T-helper 1 cell treated with Interleukin-12 subunit alpha and Interleukin-12 subunit beta and Interleukin-4 antibody, amounts not matched to agents 30 μg/mL and 1 μg/mL, for 36 hours (primary cell): ENCODE data around the gene PLVAP.

Experiments used
- H3K27ac Mint-ChIP-seq: one replicate; pipeline ENCODE4 v1.8.0; 2021; ENCODE audit warnings: mild to moderate bottlenecking, mixed read lengths
- H3K27me3 Mint-ChIP-seq: one replicate; pipeline ENCODE4 v1.8.0; 2021; ENCODE audit warnings: low read depth, mixed read lengths
- H3K36me3 Mint-ChIP-seq: one replicate; pipeline ENCODE4 v1.8.0; 2021; ENCODE audit warnings: low read depth, mixed read lengths
- H3K4me1 Mint-ChIP-seq: one replicate; pipeline ENCODE4 v1.8.0; 2021; ENCODE audit warnings: low read depth, mixed read lengths
- H3K4me3 Mint-ChIP-seq: one replicate; pipeline ENCODE4 v1.8.0; 2021; ENCODE audit warnings: mild to moderate bottlenecking, moderate library complexity, mixed read lengths
- H3K9me3 Mint-ChIP-seq: one replicate; pipeline ENCODE4 v1.8.0; 2021; ENCODE audit warnings: mixed read lengths

Gene PLVAP

GRCh38 chr19:17336872-17337674 is 40.1 kb downstream of the PLVAP start, which contains the start of gene GTPBP3:
TSS of gene GTPBP3 (plus strand) at chr19:17337553. CDS start at chr19:17337612, 59 bp downstream.
- peak within 1 kb of the TSS; percentile 88 for H3K4me3 Mint-ChIP-seq
- H3K4me1 Mint-ChIP-seq: peaks cover 20% of the 10 kb centered on the region
- H3K36me3 Mint-ChIP-seq: peaks cover 8% of the 10 kb centered on the region
- peak within 1 kb of the TSS; percentile 95 for H3K27ac Mint-ChIP-seq
- H3K9me3 Mint-ChIP-seq: no peaks in the 10 kb centered on the region
- no peaks in the 10 kb centered on the region for H3K27me3 Mint-ChIP-seq

GRCh38 chr19:17335575-17335974 is 41.6 kb downstream of the PLVAP start:
- H3K36me3 Mint-ChIP-seq: peaks cover 12% of the 10 kb centered on the region
- H3K27ac Mint-ChIP-seq: peak overlapping the region; percentile 36
- peak overlapping the region; percentile 53 for H3K4me3 Mint-ChIP-seq
- H3K4me1 Mint-ChIP-seq: peaks cover 20% of the 10 kb centered on the region
- H3K27me3 Mint-ChIP-seq: peaks cover 3% of the 10 kb centered on the region
- no peaks in the 10 kb centered on the region for H3K9me3 Mint-ChIP-seq

GRCh38 chr19:17334414-17335409 is 42.4 kb downstream of the PLVAP start, which contains the start of gene ANO8:
TSS of gene ANO8 (minus strand) at chr19:17334855. CDS start at chr19:17334670, 185 bp downstream.
- peaks cover 20% of the 10 kb centered on the region for H3K4me1 Mint-ChIP-seq
- peak within 1 kb of the TSS; percentile 87 for H3K4me3 Mint-ChIP-seq
- peaks cover 12% of the 10 kb centered on the region for H3K36me3 Mint-ChIP-seq
- no peaks in the 10 kb centered on the region for H3K9me3 Mint-ChIP-seq
- H3K27me3 Mint-ChIP-seq: peaks cover 10% of the 10 kb centered on the region
- H3K27ac Mint-ChIP-seq: peak within 1 kb of the TSS; percentile 89

GRCh38 chr19:17333611-17334413 is 43.3 kb downstream of the PLVAP start:
- Mint-ChIP-seq H3K4me3 (peak overlapping the region; percentile 87), H3K36me3 (peaks cover 12% of the 10 kb centered on the region), H3K27me3 (peaks cover 10% of the 10 kb centered on the region), H3K4me1 (peaks cover 20% of the 10 kb centered on the region), H3K27ac (peak overlapping the region; percentile 89), H3K9me3 (no peaks in the 10 kb centered on the region)

GRCh38 chr19:17332677-17333581 is 44.2 kb downstream of the PLVAP start:
- Mint-ChIP-seq H3K27me3 (peaks cover 10% of the 10 kb centered on the region), H3K9me3 (no peaks in the 10 kb centered on the region), H3K4me3 (peak overlapping the region; percentile 4), H3K4me1 (peaks cover 20% of the 10 kb centered on the region), H3K36me3 (peaks cover 12% of the 10 kb centered on the region), H3K27ac (no peak overlapping the region)

- Mint-ChIP-seq H3K4me3 (no peak overlapping the region), H3K27ac (no peak overlapping the region), H3K36me3 (peaks cover 12% of the 10 kb centered on the region), H3K27me3 (peaks cover 10% of the 10 kb centered on the region), H3K9me3 (no peaks in the 10 kb centered on the region), H3K4me1 (peaks cover 22% of the 10 kb centered on the region)
Observed at GRCh38 chr19:17332360-17332676, 44.8 kb downstream of the PLVAP start.

- no peak overlapping the region for H3K4me3 Mint-ChIP-seq
- H3K36me3 Mint-ChIP-seq: peaks cover 12% of the 10 kb centered on the region
- peaks cover 17% of the 10 kb centered on the region for H3K4me1 Mint-ChIP-seq
- no peak overlapping the region for H3K27ac Mint-ChIP-seq
- H3K27me3 Mint-ChIP-seq: peaks cover 10% of the 10 kb centered on the region
- no peaks in the 10 kb centered on the region for H3K9me3 Mint-ChIP-seq
Observed at GRCh38 chr19:17331045-17331558, 46.0 kb downstream of the PLVAP start.

GRCh38 chr19:17330262-17331044 is 46.7 kb downstream of the PLVAP start:
- H3K36me3 Mint-ChIP-seq: peaks cover 12% of the 10 kb centered on the region
- no peak overlapping the region for H3K27ac Mint-ChIP-seq
- H3K9me3 Mint-ChIP-seq: no peaks in the 10 kb centered on the region
- H3K4me3 Mint-ChIP-seq: peak overlapping the region; percentile 53
- peaks cover 10% of the 10 kb centered on the region for H3K27me3 Mint-ChIP-seq
- peaks cover 15% of the 10 kb centered on the region for H3K4me1 Mint-ChIP-seq

- Mint-ChIP-seq H3K27me3 (peaks cover 10% of the 10 kb centered on the region), H3K27ac (no peak overlapping the region), H3K36me3 (peaks cover 12% of the 10 kb centered on the region), H3K4me3 (peak overlapping the region; percentile 28), H3K9me3 (no peaks in the 10 kb centered on the region), H3K4me1 (peaks cover 10% of the 10 kb centered on the region)
Observed at GRCh38 chr19:17329366-17330261, 47.5 kb downstream of the PLVAP start.

- peaks cover 7% of the 10 kb centered on the region for H3K4me1 Mint-ChIP-seq
- peaks cover 10% of the 10 kb centered on the region for H3K27me3 Mint-ChIP-seq
- peak overlapping the region; percentile 31 for H3K27ac Mint-ChIP-seq
- peak overlapping the region; percentile 42 for H3K4me3 Mint-ChIP-seq
- no peaks in the 10 kb centered on the region for H3K9me3 Mint-ChIP-seq
- peaks cover 10% of the 10 kb centered on the region for H3K36me3 Mint-ChIP-seq
Observed at GRCh38 chr19:17328517-17329365, 48.4 kb downstream of the PLVAP start.
